HepG2 (cell line): ENCODE data around the gene ASB7. TPM values are rescaled to one million over a fixed set of nuclear protein-coding genes. Genes with fewer than 3 reads are reported as not detected.

Experiments
- ATAC-seq: fragments of 200-7000 bp; cut with Tn5 transposase; 3 replicates; pipeline ENCODE4 v1.9.1; 2020; ENCODE audit warnings: mild to moderate bottlenecking, moderate library complexity
- BruUV-seq: library from RNA; stranded (reverse); fragments of 400-500 nt; replicated peaks from 2 replicates; lab custom pipeline; 2021; lab: Mats Ljungman, UMichigan
- CTCF ChIA-PET: fragments of 300-600 bp; formaldehyde crosslinking; extraction: SDS; loops from one replicate; lab custom pipeline; 2021; ENCODE audit warnings: low total read pairs, inconsistent platforms, low intra/inter-chr PET ratio; lab: Yijun Ruan, JAX
- POLR2A ChIA-PET: fragments of 350-600 bp; sonication (Branson Sonifier 250); formaldehyde crosslinking; loops from one replicate; lab custom pipeline; 2020; ENCODE audit warnings: antibody characterized with exemption, inconsistent platforms; lab: Yijun Ruan, JAX
- DNase-seq: peaks from one replicate; pipeline ENCODE4 v3.0.0-alpha.2; 2015; ENCODE audit warnings: low spot score
- FAIRE-seq: peaks from 3 replicates; lab custom pipeline; 2011; peaks lifted over from hg19 to GRCh38; lab: Jason Lieb, UNC
- H2AFZ ChIP-seq: one replicate; pipeline ENCODE4 v1.6.1; 2011; ENCODE audit warnings: low read length, inconsistent platforms
- H3K27ac ChIP-seq: fragments of 300-600 bp; 3 replicates; pipeline ENCODE4 v1.8.0; 2011; ENCODE audit warnings: mixed run types, mild to moderate bottlenecking, mixed read lengths, low read length, inconsistent platforms; ENCODE audit not compliant: insufficient read depth; ENCODE audit errors: extremely low read length
- H3K27me3 ChIP-seq, 2 experiments: fragments of 200-600 bp in 1 of 2; 2 replicates in 1 of 2; 3 replicates in 1 of 2; pipeline versions ENCODE4 v1.6.0 to v1.8.0; 2011; ENCODE audit warnings: low read length in 2 of 2, mild to moderate bottlenecking in 2 of 2, moderate library complexity in 2 of 2, inconsistent platforms in 1 of 2; ENCODE audit not compliant: insufficient read depth in 2 of 2, control insufficient read depth in 1 of 2
- H3K36me3 ChIP-seq, 2 experiments: fragments of 200-600 bp in 1 of 2; replicated peaks in 1 of 2; 2 replicates in 1 of 2; 3 replicates in 1 of 2; pipeline versions ENCODE4 v1.5.1 to v1.8.0; 2011; ENCODE audit warnings: low read length in 2 of 2, inconsistent platforms in 1 of 2; ENCODE audit not compliant: insufficient read depth in 2 of 2, control insufficient read depth in 1 of 2
- H3K4me1 ChIP-seq: 2 replicates; pipeline ENCODE4 v1.5.1; 2012; ENCODE audit warnings: low read length, inconsistent platforms; ENCODE audit not compliant: insufficient read depth
- H3K4me2 ChIP-seq: 2 replicates; pipeline ENCODE4 v1.6.0; 2011; ENCODE audit warnings: low read depth, low read length, inconsistent platforms
- H3K4me3 ChIP-seq, 3 experiments: fragments of 200-600 bp in 1 of 3; sonication (generic), shearing (Covaris generic) in 1 of 3; replicated peaks in 1 of 3; 2 replicates each; pipeline ENCODE4 v1.5.1; 2011 to 2016; ENCODE audit warnings: low read length in 3 of 3, inconsistent platforms in 2 of 3, low read depth in 2 of 3, mild to moderate bottlenecking in 2 of 3, control low read depth in 1 of 3, mixed read lengths in 1 of 3; ENCODE audit not compliant: insufficient read depth in 1 of 3
- H3K79me2 ChIP-seq: one replicate; pipeline ENCODE4 v1.6.1; 2011; ENCODE audit warnings: low read length, inconsistent platforms; ENCODE audit not compliant: insufficient read depth
- H3K9ac ChIP-seq: 2 replicates; pipeline ENCODE4 v1.6.0; 2011; ENCODE audit warnings: mild to moderate bottlenecking, low read depth, low read length, inconsistent platforms; ENCODE audit not compliant: insufficient read depth
- H3K9me3 ChIP-seq: 2 replicates; pipeline ENCODE4 v1.5.1; 2012; ENCODE audit warnings: mild to moderate bottlenecking, low read length
- H4K20me1 ChIP-seq: 2 replicates; pipeline ENCODE4 v1.6.0; 2011; ENCODE audit warnings: inconsistent platforms, mild to moderate bottlenecking, low read length, moderate library complexity; ENCODE audit not compliant: insufficient read depth
- CAMTA2 ChIP-seq: sonication (generic); formaldehyde crosslinking; IDR thresholded peaks from 2 replicates; pipeline ENCODE4 v1.4.0; 2020; ENCODE audit warnings: mild to moderate bottlenecking, missing genetic modification reagents, borderline replicate concordance
- GTF2F1 ChIP-seq: fragments of 150-350 bp; IDR thresholded peaks from 2 replicates; pipeline ENCODE4 v1.6.1; 2014; ENCODE audit warnings: low read length
- JUNB ChIP-seq: sonication (generic); formaldehyde crosslinking; IDR thresholded peaks from 2 replicates; pipeline ENCODE4 v1.8.0; 2022; ENCODE audit warnings: missing genetic modification reagents, mild to moderate bottlenecking, borderline replicate concordance
- KAT7 ChIP-seq: IDR thresholded peaks from 2 replicates; pipeline ENCODE4 v1.6.1; 2018; ENCODE audit warnings: borderline replicate concordance, missing compliant biosample characterization
- PAX8 ChIP-seq: sonication (generic); formaldehyde crosslinking; IDR thresholded peaks from 2 replicates; pipeline ENCODE4 v1.8.0; 2022; ENCODE audit warnings: mild to moderate bottlenecking, missing genetic modification reagents, borderline replicate concordance
- TMF1 ChIP-seq: sonication (generic); formaldehyde crosslinking; IDR thresholded peaks from 2 replicates; pipeline ENCODE4 v1.8.1; 2022; ENCODE audit warnings: low read depth, missing genetic modification reagents
- ZMYM2 ChIP-seq: sonication (generic); formaldehyde crosslinking; IDR thresholded peaks from 2 replicates; pipeline ENCODE4 v1.8.0; 2022; ENCODE audit warnings: mild to moderate bottlenecking, missing genetic modification reagents
- ZNF124 ChIP-seq: sonication (generic); formaldehyde crosslinking; IDR thresholded peaks from 2 replicates; pipeline ENCODE4 v1.4.0; 2020; ENCODE audit warnings: missing genetic modification reagents
- ZNF446 ChIP-seq: sonication (generic); formaldehyde crosslinking; IDR thresholded peaks from 2 replicates; pipeline ENCODE4 v1.5.0; 2020; ENCODE audit warnings: mild to moderate bottlenecking, missing genetic modification reagents
- ZNF451 ChIP-seq: sonication (generic); formaldehyde crosslinking; IDR thresholded peaks from 2 replicates; pipeline ENCODE4 v1.5.0; 2020; ENCODE audit warnings: mild to moderate bottlenecking, missing genetic modification reagents
- ZNF562 ChIP-seq: sonication (generic); formaldehyde crosslinking; IDR thresholded peaks from 2 replicates; pipeline ENCODE4 v1.8.0; 2022; ENCODE audit warnings: missing genetic modification reagents, borderline replicate concordance
- ZSCAN9 ChIP-seq: IDR thresholded peaks from 2 replicates; pipeline ENCODE4 v1.6.1; 2016; ENCODE audit warnings: borderline replicate concordance
- WGBS: methylation state at CpG from one replicate; pipeline ENCODE4 v1.1.6; 2017; ENCODE audit warnings: low lambda C conversion rate; 5-methylcytosine and 5-hydroxymethylcytosine counted together
- in situ Hi-C: cut with HindIII; loops from 2 replicates; pipeline ENCODE4 v1.10.0; 2017; ENCODE audit warnings: low pct_unique_long_range_greater_than_20kb; ENCODE audit not compliant: extremely low pct_ligation_motif_present
- intact Hi-C: fragments of 100-400 bp; cut with micrococcal nuclease; formaldehyde crosslinking; loops from one replicate; pipeline ENCODE4 v1.10.0; 2022; ENCODE audit not compliant: unreplicated experiment
- polyA plus RNA-seq, 8 experiments: library from polyadenylated mRNA; depleted of rRNA in 3 of 8; stranded (reverse) in 7 of 8; unstranded in 1 of 8; fragments of >200 nt; fragmentation: Illumina TruSeq in 4 of 8; extraction: Trizol in 4 of 8; gene quantifications; 2 replicates each; pipeline versions ENCODE4 v1.2.1 to v1.2.3, GENCODE V29; 2011 to 2016; ENCODE audit warnings: low read depth in 4 of 8, missing spikeins in 1 of 8, mixed read lengths in 1 of 8; ENCODE audit not compliant: insufficient read depth in 1 of 8
- total RNA-seq, 5 experiments: library from RNA; depleted of rRNA; stranded (reverse); fragments of >200 nt; fragmentation: Illumina TruSeq; extraction: Trizol; gene quantifications; 2 replicates each; pipeline ENCODE4 v1.2.3, GENCODE V29; 2016; ENCODE audit warnings: low read depth in 1 of 5
- TF ChIP-seq, protein P1 (sequence below): sonication (generic); formaldehyde crosslinking; IDR thresholded peaks from 2 replicates; pipeline ENCODE4 v1.4.0; 2020; ENCODE audit warnings: mild to moderate bottlenecking, missing genetic modification reagents, borderline replicate concordance
- TF ChIP-seq, protein P2 (sequence below): sonication (generic); formaldehyde crosslinking; IDR thresholded peaks from 2 replicates; pipeline ENCODE4 v1.4.0; 2020; ENCODE audit warnings: missing genetic modification reagents, borderline replicate concordance

Gene ASB7
- total and polyA plus RNA-seq, 2 of the 13 experiments (the other 11 are each of a cell fraction or from before 2014, with no cell fraction given), result 7.7 to 12.1 TPM

DNA sequence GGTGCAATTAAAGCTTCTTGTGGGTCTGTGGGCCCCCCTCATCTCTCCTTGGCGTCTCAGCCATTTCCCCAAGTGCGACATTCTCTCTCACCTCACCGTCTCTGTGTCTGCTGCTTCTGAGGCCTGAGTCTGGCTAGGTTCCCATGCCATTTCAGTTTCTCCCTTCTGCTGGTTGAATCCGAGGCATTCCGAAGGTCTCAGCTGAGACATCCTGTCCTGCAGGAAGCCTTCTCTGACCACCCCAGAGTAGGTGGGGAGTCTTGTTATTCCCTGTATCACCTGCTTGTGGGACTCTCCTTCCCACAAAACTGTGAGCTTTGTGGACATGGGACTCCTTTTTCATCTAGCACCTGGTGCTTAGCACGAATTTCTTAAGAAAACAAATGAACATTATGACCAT lies 78.3 kb downstream of the ASB7 start (continued):
- TF ChIP-seq TMF1 (no peak), ZNF451 (CRISPR knock-in tag) (no peak), JUNB (CRISPR knock-in tag) (no peak), KAT7 (CRISPR knock-in tag) (no peak), CAMTA2 (CRISPR knock-in tag) (no peak)
- TF ChIP-seq, protein P1, sequence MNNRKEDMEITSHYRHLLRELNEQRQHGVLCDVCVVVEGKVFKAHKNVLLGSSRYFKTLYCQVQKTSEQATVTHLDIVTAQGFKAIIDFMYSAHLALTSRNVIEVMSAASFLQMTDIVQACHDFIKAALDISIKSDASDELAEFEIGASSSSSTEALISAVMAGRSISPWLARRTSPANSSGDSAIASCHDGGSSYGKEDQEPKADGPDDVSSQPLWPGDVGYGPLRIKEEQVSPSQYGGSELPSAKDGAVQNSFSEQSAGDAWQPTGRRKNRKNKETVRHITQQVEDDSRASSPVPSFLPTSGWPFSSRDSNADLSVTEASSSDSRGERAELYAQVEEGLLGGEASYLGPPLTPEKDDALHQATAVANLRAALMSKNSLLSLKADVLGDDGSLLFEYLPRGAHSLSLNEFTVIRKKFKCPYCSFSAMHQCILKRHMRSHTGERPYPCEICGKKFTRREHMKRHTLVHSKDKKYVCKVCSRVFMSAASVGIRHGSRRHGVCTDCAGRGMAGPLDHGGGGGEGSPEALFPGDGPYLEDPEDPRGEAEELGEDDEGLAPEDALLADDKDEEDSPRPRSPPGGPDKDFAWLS, result no peak
- TF ChIP-seq, protein P2, sequence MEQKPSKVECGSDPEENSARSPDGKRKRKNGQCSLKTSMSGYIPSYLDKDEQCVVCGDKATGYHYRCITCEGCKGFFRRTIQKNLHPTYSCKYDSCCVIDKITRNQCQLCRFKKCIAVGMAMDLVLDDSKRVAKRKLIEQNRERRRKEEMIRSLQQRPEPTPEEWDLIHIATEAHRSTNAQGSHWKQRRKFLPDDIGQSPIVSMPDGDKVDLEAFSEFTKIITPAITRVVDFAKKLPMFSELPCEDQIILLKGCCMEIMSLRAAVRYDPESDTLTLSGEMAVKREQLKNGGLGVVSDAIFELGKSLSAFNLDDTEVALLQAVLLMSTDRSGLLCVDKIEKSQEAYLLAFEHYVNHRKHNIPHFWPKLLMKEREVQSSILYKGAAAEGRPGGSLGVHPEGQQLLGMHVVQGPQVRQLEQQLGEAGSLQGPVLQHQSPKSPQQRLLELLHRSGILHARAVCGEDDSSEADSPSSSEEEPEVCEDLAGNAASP (CRISPR knock-in tag), result no peak

DNA sequence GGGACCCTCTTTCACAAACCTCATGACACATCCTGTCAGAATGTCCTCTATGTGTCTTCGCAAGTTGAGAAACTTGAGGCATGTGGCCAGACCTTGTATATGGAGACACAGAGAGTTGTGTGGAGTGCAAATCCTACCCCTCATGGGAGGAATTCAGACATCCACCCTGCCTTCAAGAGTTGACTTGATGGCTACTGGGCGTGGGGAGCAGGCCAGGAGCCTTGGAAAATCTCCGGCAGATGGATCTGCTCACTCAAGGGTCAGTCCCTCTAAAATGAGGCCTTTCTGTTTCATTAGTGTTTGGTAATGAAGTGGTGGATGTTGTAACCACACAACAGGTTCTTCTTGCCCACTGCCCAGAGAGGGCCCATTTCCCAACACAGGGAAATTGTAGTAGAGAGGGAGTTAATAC lies 79.0 kb downstream of the ASB7 start:
- BruUV-seq, result no TSS peak
- no peaks in the 10 kb centered on the region for H3K4me1 ChIP-seq
- no peak overlapping the region for H3K4me2 ChIP-seq
- no peak overlapping the region for H3K9ac ChIP-seq
- H2AFZ ChIP-seq, result no peak overlapping the region
- 30% methylated on average over 3 of the region's 3 CpGs for WGBS
- no peak for FAIRE-seq
- H3K27ac ChIP-seq, result no peak overlapping the region
- no peaks in the 10 kb centered on the region for H3K79me2 ChIP-seq
- ChIA-PET CTCF (no interaction called here), POLR2A (no interaction called here)
- no peaks in the 10 kb centered on the region for H3K36me3 ChIP-seq
- in situ Hi-C loops (no loop called here), intact Hi-C loops (no loop called here)
- TF ChIP-seq PAX8 (CRISPR knock-in tag), result no peak
- TF ChIP-seq ZNF124, result no peak
- no peak for TF ChIP-seq GTF2F1
- TF ChIP-seq ZNF446 (CRISPR knock-in tag), result no peak
- TF ChIP-seq ZSCAN9 (CRISPR knock-in tag), result no peak
- TF ChIP-seq ZMYM2 (CRISPR knock-in tag), result no peak
- no peak for TF ChIP-seq ZNF562
- no peaks in the 10 kb centered on the region for H3K9me3 ChIP-seq
- no peak for DNase-seq
- H3K27me3 ChIP-seq, result peaks cover 0 to 10% of the 10 kb centered on the region in 2 experiments; a peak in 1 of 5 replicates
- H3K4me3 ChIP-seq, result no peak overlapping the region
- no peaks in the 10 kb centered on the region for H4K20me1 ChIP-seq
- ATAC-seq, result no peak
